ENCODE results near the gene RNPS1.

RNPS1 gene

DNA sequence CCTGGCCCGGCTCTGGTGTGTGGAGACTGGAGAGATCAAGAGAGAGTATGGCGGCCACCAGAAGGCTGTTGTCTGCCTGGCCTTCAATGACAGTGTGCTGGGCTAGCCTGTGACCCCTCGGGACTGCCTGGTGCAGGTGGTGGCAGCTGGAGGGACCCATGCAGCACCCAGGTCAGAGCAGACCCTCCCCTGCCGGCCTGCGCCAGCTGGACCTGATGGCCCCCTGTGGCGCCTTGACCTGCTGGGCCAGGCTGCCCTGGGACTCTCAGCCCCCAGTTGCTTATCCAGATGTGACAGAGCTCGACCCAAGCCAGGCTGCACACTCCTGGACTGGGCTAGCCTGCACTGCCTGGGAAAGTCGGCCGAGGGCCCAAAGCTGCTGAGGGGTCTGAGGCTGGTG, 59.2 kb downstream of the RNPS1 start:
- TF ChIP-seq, protein P1, sequence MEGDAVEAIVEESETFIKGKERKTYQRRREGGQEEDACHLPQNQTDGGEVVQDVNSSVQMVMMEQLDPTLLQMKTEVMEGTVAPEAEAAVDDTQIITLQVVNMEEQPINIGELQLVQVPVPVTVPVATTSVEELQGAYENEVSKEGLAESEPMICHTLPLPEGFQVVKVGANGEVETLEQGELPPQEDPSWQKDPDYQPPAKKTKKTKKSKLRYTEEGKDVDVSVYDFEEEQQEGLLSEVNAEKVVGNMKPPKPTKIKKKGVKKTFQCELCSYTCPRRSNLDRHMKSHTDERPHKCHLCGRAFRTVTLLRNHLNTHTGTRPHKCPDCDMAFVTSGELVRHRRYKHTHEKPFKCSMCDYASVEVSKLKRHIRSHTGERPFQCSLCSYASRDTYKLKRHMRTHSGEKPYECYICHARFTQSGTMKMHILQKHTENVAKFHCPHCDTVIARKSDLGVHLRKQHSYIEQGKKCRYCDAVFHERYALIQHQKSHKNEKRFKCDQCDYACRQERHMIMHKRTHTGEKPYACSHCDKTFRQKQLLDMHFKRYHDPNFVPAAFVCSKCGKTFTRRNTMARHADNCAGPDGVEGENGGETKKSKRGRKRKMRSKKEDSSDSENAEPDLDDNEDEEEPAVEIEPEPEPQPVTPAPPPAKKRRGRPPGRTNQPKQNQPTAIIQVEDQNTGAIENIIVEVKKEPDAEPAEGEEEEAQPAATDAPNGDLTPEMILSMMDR (IDR thresholded peaks at IDR 0.05): no peak
- no peak for TF ChIP-seq ZFX (IDR thresholded peaks at IDR 0.05; ENCODE audit: borderline replicate concordance)
- H3K27ac ChIP-seq: peak overlapping the region; percentile 85

DNA sequence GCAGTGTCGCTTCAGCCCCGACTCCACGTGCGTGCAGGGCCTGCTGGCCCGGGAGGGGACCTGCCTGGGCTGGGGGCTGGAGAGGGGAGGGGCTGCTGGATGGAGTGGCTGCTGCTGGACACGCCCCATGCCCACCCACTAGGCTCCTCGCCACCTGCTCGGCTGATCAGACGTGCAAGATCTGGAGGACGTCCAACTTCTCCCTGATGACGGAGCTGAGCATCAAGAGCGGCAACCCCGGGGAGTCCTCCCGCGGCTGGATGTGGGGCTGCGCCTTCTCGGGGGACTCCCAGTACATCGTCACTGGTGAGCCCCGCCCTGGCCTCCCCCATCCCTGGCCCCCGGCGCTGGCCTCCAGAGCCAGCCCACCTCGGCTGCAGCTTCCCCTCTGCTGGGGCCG, 59.6 kb downstream of the RNPS1 start:
- TF ChIP-seq ZFX (IDR thresholded peaks at IDR 0.05; ENCODE audit: borderline replicate concordance): no peak
- TF ChIP-seq, protein P1 (IDR thresholded peaks at IDR 0.05): no peak
- H3K27ac ChIP-seq: peak overlapping the region; percentile 85

DNA sequence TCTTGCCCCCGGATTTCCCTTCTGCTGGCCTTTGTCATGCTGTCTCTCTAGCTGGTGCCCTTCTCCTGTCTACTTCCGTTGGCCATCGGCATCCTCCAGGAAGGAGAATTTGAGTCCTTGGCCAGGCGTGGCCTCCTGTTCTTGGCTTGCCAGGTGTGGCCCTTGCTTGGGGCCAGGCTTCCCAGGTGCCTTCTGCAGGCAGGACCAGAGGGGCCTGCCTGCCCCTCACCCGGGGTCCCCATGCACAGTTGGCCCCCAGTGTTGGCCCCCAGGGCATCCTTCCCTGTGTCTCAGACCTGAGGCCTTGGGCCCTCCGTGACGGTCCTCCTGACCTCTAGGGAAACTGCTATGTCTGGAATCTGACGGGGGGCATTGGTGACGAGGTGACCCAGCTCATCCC, 60.1 kb downstream of the RNPS1 start:
- TF ChIP-seq, protein P1 (IDR thresholded peaks at IDR 0.05): no peak
- no peak for TF ChIP-seq ZFX (IDR thresholded peaks at IDR 0.05; ENCODE audit: borderline replicate concordance)
- peak overlapping the region; percentile 85; the same call in 1 of the 2 replicates for H3K27ac ChIP-seq

DNA sequence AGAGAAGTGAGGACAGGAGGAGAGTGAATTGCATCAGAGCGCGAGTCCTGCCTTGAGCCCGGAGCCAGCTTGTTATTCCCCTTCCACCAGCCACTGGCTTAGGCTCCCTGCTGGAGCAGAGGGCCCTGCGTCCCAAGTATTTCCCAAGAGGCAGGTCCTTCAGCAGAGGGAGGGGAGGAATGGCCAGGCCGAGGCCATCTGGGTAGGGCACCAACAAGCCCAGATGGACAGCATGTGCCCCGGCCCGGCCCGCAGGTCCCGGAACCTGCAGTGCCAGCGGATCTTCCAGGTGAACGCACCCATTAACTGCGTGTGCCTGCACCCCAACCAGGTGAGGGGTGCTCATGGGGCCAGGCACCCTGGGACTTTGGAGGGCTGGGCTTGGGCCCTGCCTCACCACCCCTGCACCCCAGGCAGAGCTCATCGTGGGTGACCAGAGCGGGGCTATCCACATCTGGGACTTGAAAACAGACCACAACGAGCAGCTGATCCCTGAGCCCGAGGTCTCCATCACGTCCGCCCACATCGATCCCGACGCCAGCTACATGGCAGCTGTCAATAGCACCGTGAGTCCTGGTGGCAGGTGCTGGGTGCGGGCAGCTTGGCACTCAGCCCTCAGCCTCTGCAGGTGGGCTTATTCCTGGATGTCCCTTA, 61.0 kb downstream of the RNPS1 start:
- peak overlapping the region; percentile 85 for H3K27ac ChIP-seq
- TF ChIP-seq, protein P1 (IDR thresholded peaks at IDR 0.05): no peak
- TF ChIP-seq ZFX (IDR thresholded peaks at IDR 0.05; ENCODE audit: borderline replicate concordance): no peak

DNA sequence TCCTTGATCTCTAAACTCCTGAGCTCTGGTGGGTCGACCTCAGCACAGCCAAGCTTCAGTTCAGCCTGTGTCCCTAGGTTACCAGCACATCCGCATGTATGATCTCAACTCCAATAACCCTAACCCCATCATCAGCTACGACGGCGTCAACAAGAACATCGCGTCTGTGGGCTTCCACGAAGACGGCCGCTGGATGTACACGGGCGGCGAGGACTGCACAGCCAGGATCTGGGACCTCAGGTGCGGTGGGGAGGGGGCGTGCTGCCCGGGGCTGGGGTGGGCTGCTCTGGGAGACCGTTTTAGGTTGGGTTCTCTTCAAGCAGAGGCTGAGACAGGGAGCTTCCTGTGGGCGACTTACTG, 61.5 kb downstream of the RNPS1 start:
- TF ChIP-seq, protein P1 (IDR thresholded peaks at IDR 0.05): no peak
- TF ChIP-seq ZFX (IDR thresholded peaks at IDR 0.05; ENCODE audit: borderline replicate concordance): no peak
- peak overlapping the region; percentile 85 for H3K27ac ChIP-seq

DNA sequence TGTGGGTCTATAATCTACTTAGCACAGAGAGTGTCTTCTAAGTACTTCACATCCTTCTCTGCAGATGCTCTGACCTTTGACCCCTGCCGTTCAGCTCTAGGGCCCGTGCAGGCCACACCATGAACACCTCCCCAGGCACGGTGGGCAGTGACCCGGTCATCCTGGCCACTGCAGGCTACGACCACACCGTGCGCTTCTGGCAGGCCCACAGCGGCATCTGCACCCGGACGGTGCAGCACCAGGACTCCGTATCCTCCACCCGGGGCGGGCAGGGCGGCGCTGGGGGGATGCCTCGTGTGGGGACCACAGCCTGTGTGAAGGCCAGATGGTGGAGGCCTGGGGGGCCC, 62.0 kb downstream of the RNPS1 start:
- peak overlapping the region; percentile 85 for H3K27ac ChIP-seq
- TF ChIP-seq, protein P1 (IDR thresholded peaks at IDR 0.05): no peak

DNA sequence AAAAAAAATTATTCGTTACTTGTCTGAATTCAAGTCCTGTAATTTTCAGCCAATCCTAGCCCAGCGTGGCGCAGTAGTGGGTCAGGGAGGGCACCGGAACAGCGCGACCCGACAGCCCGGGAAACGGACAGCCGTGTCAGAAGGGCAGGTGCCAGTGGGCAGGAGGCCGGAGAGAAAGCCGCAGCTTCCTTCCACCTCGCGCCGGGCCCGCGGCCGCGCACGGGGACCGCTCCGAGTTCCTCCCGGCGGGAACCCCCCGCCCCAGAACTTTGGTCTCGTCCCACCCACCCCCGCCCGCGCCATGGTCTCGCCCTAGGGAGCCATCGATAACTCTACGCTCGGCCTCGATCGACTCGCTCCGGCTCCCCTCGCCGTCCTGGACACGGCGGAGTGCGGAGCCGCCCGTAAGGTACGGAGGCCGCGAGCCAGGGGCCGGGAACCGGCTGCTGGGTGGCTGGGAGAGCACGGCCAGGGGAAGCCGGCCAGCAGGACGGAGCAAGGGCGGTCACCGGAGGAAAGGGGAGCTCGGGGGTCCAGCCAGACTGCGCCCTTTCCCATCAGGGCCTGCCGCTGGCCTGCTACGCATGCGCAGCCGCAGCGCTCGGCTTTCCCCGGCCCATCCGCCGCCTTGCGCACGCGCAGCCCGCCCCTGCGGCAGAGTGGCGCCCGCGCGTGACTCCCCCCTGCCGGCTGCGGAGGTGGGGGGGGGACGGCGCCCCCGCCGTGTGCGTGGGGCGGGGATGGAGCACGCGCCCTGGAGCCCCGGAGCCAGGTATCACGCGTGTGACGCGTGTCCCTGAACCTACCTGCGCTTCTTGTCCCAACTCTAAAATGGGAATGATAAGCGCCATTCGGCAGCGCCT, 62.6 kb downstream of the RNPS1 start, which contains the start of gene MLST8:
Gene MLST8 (plus strand): TSS at position 351 of the 863 bp plus-strand sequence. CDS start 632 bp downstream, outside the sequence.
- TF ChIP-seq, protein P1 (IDR thresholded peaks at IDR 0.05): 0 out of 2 replicates have a peak, but pooled peaks have one; percentile 22
- no peak for TF ChIP-seq ZFX (IDR thresholded peaks at IDR 0.05; ENCODE audit: borderline replicate concordance)

More for the DNA sequence above, 62.6 kb downstream of the RNPS1 start, which contains the start of gene MLST8:
- peak within 1 kb of the TSS; percentile 85 for H3K27ac ChIP-seq

Measured in 22Rv1 (cell line).